ENCODE data around the gene PARD3B.

DNA sequence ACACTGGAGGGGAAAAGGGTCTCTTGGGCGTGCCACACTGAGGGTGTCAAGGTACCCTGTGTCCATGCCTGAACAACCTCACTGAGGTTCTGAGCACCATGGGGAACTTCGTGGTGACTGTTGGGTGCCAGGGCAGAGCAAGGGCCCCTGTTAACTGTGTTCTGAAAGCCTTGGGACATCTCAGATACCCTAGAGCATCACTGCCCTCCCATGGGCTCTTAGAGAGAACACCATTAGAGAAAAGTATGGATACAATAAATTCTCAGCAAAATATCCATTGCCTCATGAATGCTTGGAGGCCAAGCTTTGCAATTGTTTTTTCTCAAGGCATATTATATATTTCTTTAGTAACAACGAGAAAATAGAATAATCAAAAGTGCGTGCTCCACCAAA, 648.6 kb downstream of the PARD3B start:
- TF ChIP-seq POLR2A (IDR thresholded peaks at IDR 0.05), result no peak
- TF ChIP-seq, protein P1, sequence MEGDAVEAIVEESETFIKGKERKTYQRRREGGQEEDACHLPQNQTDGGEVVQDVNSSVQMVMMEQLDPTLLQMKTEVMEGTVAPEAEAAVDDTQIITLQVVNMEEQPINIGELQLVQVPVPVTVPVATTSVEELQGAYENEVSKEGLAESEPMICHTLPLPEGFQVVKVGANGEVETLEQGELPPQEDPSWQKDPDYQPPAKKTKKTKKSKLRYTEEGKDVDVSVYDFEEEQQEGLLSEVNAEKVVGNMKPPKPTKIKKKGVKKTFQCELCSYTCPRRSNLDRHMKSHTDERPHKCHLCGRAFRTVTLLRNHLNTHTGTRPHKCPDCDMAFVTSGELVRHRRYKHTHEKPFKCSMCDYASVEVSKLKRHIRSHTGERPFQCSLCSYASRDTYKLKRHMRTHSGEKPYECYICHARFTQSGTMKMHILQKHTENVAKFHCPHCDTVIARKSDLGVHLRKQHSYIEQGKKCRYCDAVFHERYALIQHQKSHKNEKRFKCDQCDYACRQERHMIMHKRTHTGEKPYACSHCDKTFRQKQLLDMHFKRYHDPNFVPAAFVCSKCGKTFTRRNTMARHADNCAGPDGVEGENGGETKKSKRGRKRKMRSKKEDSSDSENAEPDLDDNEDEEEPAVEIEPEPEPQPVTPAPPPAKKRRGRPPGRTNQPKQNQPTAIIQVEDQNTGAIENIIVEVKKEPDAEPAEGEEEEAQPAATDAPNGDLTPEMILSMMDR (IDR thresholded peaks at IDR 0.05), result no peak

All from sigmoid colon (tissue), 3 donors.